ENCODE results near the gene NOP10. TPM values are rescaled to one million over a fixed set of nuclear protein-coding genes. Genes with fewer than 3 reads are reported as not detected.

Gene NOP10
- polyA plus RNA-seq, 1 of the 3 experiments (the other 2 are of a cell fraction): 440 TPM

GRCh38 chr15:34359416-34359815 lies 16.5 kb upstream of the NOP10 start (continued):
- TF ChIP-seq CTCF (IDR thresholded peaks at IDR 0.05): no peak
- no peak for TF ChIP-seq POLR2AphosphoS5 (IDR thresholded peaks at IDR 0.05; ENCODE audit: low read depth, low read length)
- no peak for TF ChIP-seq NRF1 (IDR thresholded peaks at IDR 0.05; ENCODE audit: low read depth, low read length)

GRCh38 chr15:34358948-34359347 lies 16.0 kb upstream of the NOP10 start:
- Histone ChIP-seq H3K9me2 (no peaks in the 10 kb centered on the region), H3K4me1 (ENCODE audit: control insufficient read depth in 1 of 2, insufficient read depth in 2 of 2, low read depth in 1 of 2, low read length in 1 of 2) (no peaks in the 10 kb centered on the region), H3K4me3 (ENCODE audit: low read depth in 2 of 2, low read length in 1 of 2) (no peak overlapping the region), H3K9ac (no peak overlapping the region), H3K36me3 (replicated peaks in 1 of 2; ENCODE audit: control insufficient read depth in 1 of 2, insufficient read depth in 2 of 2, low read length in 1 of 2) (peaks cover 13 to 68% of the 10 kb centered on the region in 2 experiments), H3K79me2 (ENCODE audit: insufficient read depth) (no peaks in the 10 kb centered on the region), H3K4me2 (no peak overlapping the region), H3F3A (replicated peaks; ENCODE audit: insufficient read depth) (no peaks in the 10 kb centered on the region), H3K9me3 (no peaks in the 10 kb centered on the region), H3K27me3 (ENCODE audit: insufficient read depth) (no peaks in the 10 kb centered on the region), H4K20me1 (ENCODE audit: insufficient read depth) (no peaks in the 10 kb centered on the region), H2AFZ (ENCODE audit: low read depth) (no peak overlapping the region), H3K27ac (ENCODE audit: low read depth in 2 of 2, low read length in 1 of 2) (no peak overlapping the region)
- no peak for DNase-seq
- CTCF ChIA-PET: interaction anchor here (1.3 to 2.1 kb wide), 2 partner anchors 8 to 15 kb away, joined by 5 to 14 read pairs; partner anchors contain the start of genes LPCAT4, NOP10 and NUTM1
- TF ChIP-seq RXRA (IDR thresholded peaks at IDR 0.05; ENCODE audit: borderline replicate concordance, low read depth): no peak
- TF ChIP-seq RAD21 (IDR thresholded peaks at IDR 0.05; ENCODE audit: low read length): no peak
- no peak for TF ChIP-seq NRF1 (IDR thresholded peaks at IDR 0.05; ENCODE audit: low read depth, low read length)
- no peak for TF ChIP-seq POLR2AphosphoS5 (IDR thresholded peaks at IDR 0.05; ENCODE audit: low read depth, low read length)
- TF ChIP-seq SMC3 (IDR thresholded peaks at IDR 0.05; ENCODE audit: low read depth, low read length): no peak
- no peak for TF ChIP-seq IRF3 (IDR thresholded peaks at IDR 0.05; ENCODE audit: low read depth, low read length)
- no peak for TF ChIP-seq ELF1 (IDR thresholded peaks at IDR 0.05)
- TF ChIP-seq FOXM1 (IDR thresholded peaks at IDR 0.05; ENCODE audit: low read depth): no peak
- TF ChIP-seq FOXJ3 (CRISPR knock-in tag; IDR thresholded peaks at IDR 0.05): no peak
- TF ChIP-seq CHD2 (IDR thresholded peaks at IDR 0.05; ENCODE audit: low read length, partially characterized antibody): no peak
- TF ChIP-seq EP300 (IDR thresholded peaks at IDR 0.05; ENCODE audit: borderline replicate concordance in 1 of 2, low read depth in 1 of 2, low read length in 1 of 2): no peak
- TF ChIP-seq NFIC (IDR thresholded peaks at IDR 0.05; ENCODE audit: borderline replicate concordance): no peak
- TF ChIP-seq MXI1 (IDR thresholded peaks at IDR 0.05; ENCODE audit: low read depth, low read length): no peak
- POLR2A ChIA-PET: no interaction called here
- WGBS (ENCODE audit: low lambda C conversion rate): 95% methylated on average over 4 of the region's 4 CpGs

GRCh38 chr15:34358367-34358766 lies 15.4 kb upstream of the NOP10 start:
- 71% methylated on average over 3 of the region's 3 CpGs for WGBS (ENCODE audit: low lambda C conversion rate)
- no peak overlapping the region for H3K9ac ChIP-seq
- no peak overlapping the region for H3K4me3 ChIP-seq (ENCODE audit: low read depth in 2 of 2, low read length in 1 of 2)
- TF ChIP-seq RCOR1 (IDR thresholded peaks at IDR 0.05; ENCODE audit: low read length): no peak
- TF ChIP-seq NRF1 (IDR thresholded peaks at IDR 0.05; ENCODE audit: low read depth, low read length): no peak
- TF ChIP-seq CTCF (IDR thresholded peaks at IDR 0.05): peak; percentile 45; the same call in 1 of the 2 replicates
- TF ChIP-seq TCF12 (IDR thresholded peaks at IDR 0.05): no peak
- ChIA-PET POLR2A (no interaction called here), CTCF (interaction anchor here (1.3 to 2.1 kb wide), 2 partner anchors 9 to 15 kb away, joined by 5 to 14 read pairs; partner anchors contain the start of genes LPCAT4, NOP10 and NUTM1)
- H4K20me1 ChIP-seq (ENCODE audit: insufficient read depth): no peaks in the 10 kb centered on the region
- H3K9me2 ChIP-seq: no peaks in the 10 kb centered on the region
- no peaks in the 10 kb centered on the region for H3K27me3 ChIP-seq (ENCODE audit: insufficient read depth)
- no peak overlapping the region for H2AFZ ChIP-seq (ENCODE audit: low read depth)
- H3K79me2 ChIP-seq (ENCODE audit: insufficient read depth): no peaks in the 10 kb centered on the region
- peak; percentile 41 for DNase-seq
- no peak overlapping the region for H3K4me2 ChIP-seq
- H3K9me3 ChIP-seq: no peaks in the 10 kb centered on the region
- no peaks in the 10 kb centered on the region for H3F3A ChIP-seq (replicated peaks; ENCODE audit: insufficient read depth)
- no peaks in the 10 kb centered on the region for H3K4me1 ChIP-seq (ENCODE audit: control insufficient read depth in 1 of 2, insufficient read depth in 2 of 2, low read depth in 1 of 2, low read length in 1 of 2)
- H3K36me3 ChIP-seq (replicated peaks in 1 of 2; ENCODE audit: control insufficient read depth in 1 of 2, insufficient read depth in 2 of 2, low read length in 1 of 2): peaks cover 7 to 62% of the 10 kb centered on the region in 2 experiments
- no peak overlapping the region for H3K27ac ChIP-seq (ENCODE audit: low read depth in 2 of 2, low read length in 1 of 2)
